K562 (cell line): Measurements from ENCODE around the gene ARHGAP22. TPM values are rescaled to one million over a fixed set of nuclear protein-coding genes. Genes with fewer than 3 reads are reported as not detected.

Experiments used
- ATAC-seq: fragments of 200-7000 bp; cut with Tn5 transposase; 3 replicates; pipeline ENCODE4 v1.9.1; 2020; ENCODE audit warnings: moderate library complexity
- BruUV-seq: library from RNA; stranded (reverse); fragments of 400-500 nt; replicated peaks from 2 replicates; lab custom pipeline; 2021; lab: Mats Ljungman, UMichigan
- CTCF ChIA-PET: fragments of 300-600 bp; formaldehyde crosslinking; extraction: SDS; loops from one replicate; lab custom pipeline; 2021; ENCODE audit warnings: low intra/inter-chr PET ratio; lab: Yijun Ruan, JAX
- POLR2A ChIA-PET: fragments of 300-600, 350-650 bp; sonication (Branson Sonifier 250); formaldehyde crosslinking; extraction: SDS; loops from one replicate; lab custom pipeline; 2021; ENCODE audit warnings: antibody characterized with exemption, inconsistent platforms; lab: Yijun Ruan, JAX
- DNase-seq, 4 experiments: peaks; one replicate each; pipeline versions ENCODE4 v3.0.0 to v3.0.0-alpha.2; 2011 to 2018; ENCODE audit warnings: low spot score in 3 of 4, mixed read lengths in 3 of 4; ENCODE audit errors: extremely low read depth in 1 of 4
- FAIRE-seq: peaks from 2 replicates; lab custom pipeline; 2011; peaks lifted over from hg19 to GRCh38; lab: Jason Lieb, UNC
- H2AFZ ChIP-seq: 2 replicates; pipeline ENCODE4 v1.6.0; 2011; ENCODE audit warnings: low read depth, low read length, control low read depth, inconsistent platforms
- H3K27ac ChIP-seq: fragments of 200-600 bp; 3 replicates; pipeline ENCODE4 v1.8.0; 2011; ENCODE audit warnings: low read depth, mild to moderate bottlenecking, control low read depth, inconsistent platforms, low read length, moderate library complexity, mixed read lengths; ENCODE audit errors: extremely low read depth
- H3K27me3 ChIP-seq, 2 experiments: fragments of 300-600 bp in 1 of 2; 2 replicates in 1 of 2; 3 replicates in 1 of 2; pipeline versions ENCODE4 v1.6.0 to v1.8.0; 2011; ENCODE audit warnings: inconsistent platforms in 2 of 2, low read length in 2 of 2, mild to moderate bottlenecking in 1 of 2, mixed read lengths in 1 of 2, moderate library complexity in 1 of 2; ENCODE audit not compliant: control insufficient read depth in 2 of 2, insufficient read depth in 2 of 2
- H3K36me3 ChIP-seq: fragments of 300-600 bp; 3 replicates; pipeline ENCODE4 v1.8.0; 2011; ENCODE audit warnings: mild to moderate bottlenecking, low read length, inconsistent platforms; ENCODE audit not compliant: control insufficient read depth, insufficient read depth
- H3K4me1 ChIP-seq, 2 experiments: fragments of 200-600 bp in 1 of 2; replicated peaks in 1 of 2; 2 replicates in 1 of 2; 3 replicates in 1 of 2; pipeline versions ENCODE4 v1.5.1 to v1.8.0; 2011; ENCODE audit warnings: inconsistent platforms in 2 of 2, low read length in 2 of 2, mild to moderate bottlenecking in 1 of 2, mixed read lengths in 1 of 2, moderate library complexity in 1 of 2; ENCODE audit not compliant: control insufficient read depth in 2 of 2, insufficient read depth in 2 of 2
- H3K4me2 ChIP-seq: 2 replicates; pipeline ENCODE4 v1.6.1; 2011; ENCODE audit warnings: low read length, control low read depth, inconsistent platforms, mixed read lengths; ENCODE audit not compliant: insufficient read depth
- H3K4me3 ChIP-seq: fragments of 200-600 bp; sonication (generic), shearing (Covaris generic); 2 replicates; pipeline ENCODE4 v1.5.1; 2016; ENCODE audit warnings: control low read depth, inconsistent platforms
- H3K79me2 ChIP-seq: fragments of 200-600 bp; 3 replicates; pipeline ENCODE4 v1.8.0; 2011; ENCODE audit warnings: low read length, inconsistent platforms; ENCODE audit not compliant: control insufficient read depth, insufficient read depth
- H3K9ac ChIP-seq, 2 experiments: 2 replicates each; pipeline versions ENCODE4 v1.6.0 to v1.6.1; 2011; ENCODE audit warnings: low read depth in 2 of 2, low read length in 2 of 2, control low read depth in 1 of 2, inconsistent platforms in 1 of 2, mild to moderate bottlenecking in 1 of 2, mixed read lengths in 1 of 2; ENCODE audit not compliant: insufficient read depth in 1 of 2
- H3K9me1 ChIP-seq: one replicate; pipeline ENCODE4 v1.6.0; 2011; ENCODE audit warnings: inconsistent platforms, mild to moderate bottlenecking, low read length, moderate library complexity; ENCODE audit not compliant: control insufficient read depth, insufficient read depth
- H3K9me3 ChIP-seq: replicated peaks from 2 replicates; pipeline ENCODE4 v1.5.1; 2011; ENCODE audit warnings: low read depth, low read length, inconsistent platforms; ENCODE audit not compliant: control insufficient read depth, insufficient read depth
- H4K20me1 ChIP-seq: replicated peaks from 2 replicates; pipeline ENCODE4 v1.6.1; 2011; ENCODE audit warnings: low read length, inconsistent platforms, mixed read lengths; ENCODE audit not compliant: control insufficient read depth, insufficient read depth
- CBX3 ChIP-seq, 2 experiments: IDR thresholded peaks; 1 replicate in 1 of 2; 2 replicates in 1 of 2; pipeline ENCODE4 v1.6.1; 2012; ENCODE audit warnings: inconsistent platforms in 2 of 2, low read length in 2 of 2, borderline replicate concordance in 1 of 2, control low read depth in 1 of 2
- CHCHD3 ChIP-seq: fragments of 250-450 bp; sonication (Bioruptor Pico); IDR thresholded peaks from 2 replicates; pipeline ENCODE4 v2.1.2; 2022; ENCODE audit warnings: mild to moderate bottlenecking
- HLTF ChIP-seq: fragments of 450-650 bp; IDR thresholded peaks from 2 replicates; pipeline ENCODE4 v1.6.1; 2016
- HNRNPL ChIP-seq: fragments of 200-400 bp; formaldehyde crosslinking; IDR thresholded peaks from 2 replicates; pipeline ENCODE4 v1.6.1; 2017; ENCODE audit warnings: low read depth, mild to moderate bottlenecking, low read length
- MCM7 ChIP-seq, 2 experiments: fragments of 450-650 bp; IDR thresholded peaks; 2 replicates each; pipeline ENCODE4 v1.6.1; 2016 to 2018
- NFXL1 ChIP-seq: fragments of 450-650 bp; formaldehyde crosslinking; IDR thresholded peaks from 2 replicates; pipeline ENCODE4 v1.4.0; 2021; ENCODE audit warnings: mild to moderate bottlenecking
- RBM25 ChIP-seq: fragments of 200-400 bp; formaldehyde crosslinking; IDR thresholded peaks from 2 replicates; pipeline ENCODE4 v1.6.1; 2018; ENCODE audit warnings: low read length, low read depth, moderate library complexity; ENCODE audit not compliant: severe bottlenecking
- SRSF9 ChIP-seq: fragments of 200-400 bp; formaldehyde crosslinking; IDR thresholded peaks from 2 replicates; pipeline ENCODE4 v1.6.1; 2017; ENCODE audit warnings: low read depth, low read length, borderline replicate concordance
- TAL1 ChIP-seq: fragments of 450-650 bp; IDR thresholded peaks from 2 replicates; pipeline ENCODE4 v1.6.1; 2016; ENCODE audit warnings: mild to moderate bottlenecking
- ZNF134 ChIP-seq: fragments of 250-450 bp; sonication (Bioruptor Pico); conservative IDR thresholded peaks from 2 replicates; pipeline ENCODE4 v1.4.0; 2020
- ZNF165 ChIP-seq: fragments of 250-450 bp; sonication (Bioruptor Pico); IDR thresholded peaks from 2 replicates; pipeline ENCODE4 v1.4.0; 2020; ENCODE audit warnings: borderline replicate concordance
- WGBS: fragments of 100-300 bp; shearing (Covaris generic); methylation state at CpG from one replicate; pipeline ENCODE4 v1.1.6; 2016; ENCODE audit warnings: low coverage, mixed read lengths; ENCODE audit not compliant: insufficient coverage; ENCODE audit errors: missing lambda C conversion rate; 5-methylcytosine and 5-hydroxymethylcytosine counted together
- in situ Hi-C: fragments of 300-500 bp; cut with MboI; formaldehyde crosslinking; loops from 4 replicates; pipeline ENCODE4 v1.15.0; 2018; ENCODE audit warnings: inconsistent platforms, mixed read lengths
- intact Hi-C: fragments of 100-400 bp; cut with micrococcal nuclease; formaldehyde crosslinking; loops from 2 replicates; pipeline ENCODE4 v1.14.2; 2022
- polyA plus RNA-seq, 8 experiments: library from polyadenylated mRNA; depleted of rRNA in 4 of 8; stranded (reverse) in 5 of 8; unstranded in 3 of 8; fragments of >200 nt; fragmentation: Nextera tagmentation in 2 of 8; fragmentation: Illumina TruSeq in 1 of 8; extraction: Ambion mirVana in 2 of 8; extraction: Trizol in 1 of 8; gene quantifications; 2 replicates each; pipeline versions ENCODE4 v1.2.1 to v1.2.3, GENCODE V29; 2011 to 2014; ENCODE audit warnings: inconsistent platforms in 1 of 8, missing spikeins in 1 of 8
- total RNA-seq, 7 experiments: library from RNA; depleted of rRNA in 6 of 7; stranded (reverse); fragments of >200 nt in 6 of 7; fragmentation: Illumina TruSeq in 2 of 7; extraction: Trizol in 2 of 7; gene quantifications; 2 replicates each; pipeline versions ENCODE4 v1.2.1 to v1.2.3, GENCODE V29; 2011 to 2021; ENCODE audit warnings: low replicate concordance in 1 of 7
- TF ChIP-seq, protein P1 (sequence below): fragments of 250-450 bp; sonication (Bioruptor Pico); IDR thresholded peaks from 2 replicates; pipeline ENCODE4 v1.4.0; 2020; ENCODE audit warnings: mild to moderate bottlenecking, moderate library complexity
- TF ChIP-seq, protein P2 (sequence below): sonication (generic); formaldehyde crosslinking; IDR thresholded peaks from 2 replicates; pipeline ENCODE4 v1.8.1; 2023; ENCODE audit warnings: mild to moderate bottlenecking, missing genetic modification reagents
- TF ChIP-seq, protein P3 (sequence below): fragments of 450-650 bp; formaldehyde crosslinking; IDR thresholded peaks from 2 replicates; pipeline ENCODE4 v1.4.0; 2020; ENCODE audit warnings: mild to moderate bottlenecking, moderate library complexity

The ARHGAP22 gene
- total and polyA plus RNA-seq, 9 of the 15 experiments (the other 6 are each of a cell fraction or from before 2014, with no cell fraction given), result 1.3 to 28.1 (median 12.7) TPM

DNA sequence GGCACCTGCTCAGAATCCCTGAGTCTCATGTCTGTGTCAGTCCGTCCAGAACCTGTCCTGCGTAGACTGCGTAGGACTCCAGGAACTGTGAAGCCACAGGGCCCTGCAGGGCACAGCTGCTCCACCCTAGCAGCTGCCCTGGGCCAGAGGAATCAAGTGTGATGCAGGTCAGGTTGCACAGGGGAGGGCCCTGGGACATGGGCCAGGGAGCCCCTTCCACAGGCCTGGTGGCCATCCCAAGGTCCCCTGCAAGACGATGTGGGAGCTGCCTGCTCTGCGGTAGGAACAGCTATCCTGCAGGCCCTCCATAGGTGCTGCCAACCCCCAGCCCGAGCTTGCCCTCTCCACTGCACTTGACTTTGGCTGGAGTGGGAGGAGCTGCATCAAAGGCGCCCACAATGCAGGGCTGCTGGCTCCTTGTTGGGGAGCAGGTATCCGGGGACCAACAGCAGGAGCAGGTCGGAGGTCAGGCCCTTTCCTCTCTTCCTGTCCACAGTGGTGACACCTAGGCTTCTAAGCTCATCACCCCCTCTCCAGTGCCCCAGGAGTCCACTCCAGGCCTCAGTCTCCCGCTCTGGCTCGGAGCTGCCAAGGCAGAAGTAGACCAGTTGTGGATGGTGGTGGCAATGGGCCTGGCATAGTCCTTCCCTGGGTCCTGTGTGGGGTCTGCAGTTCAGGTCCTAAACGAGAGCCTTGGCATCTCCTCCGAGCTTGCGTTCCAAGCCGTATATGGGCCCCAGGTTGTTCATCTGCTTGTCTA lies 149.3 kb downstream of the ARHGAP22 start (continued):
- TF ChIP-seq, protein P1, sequence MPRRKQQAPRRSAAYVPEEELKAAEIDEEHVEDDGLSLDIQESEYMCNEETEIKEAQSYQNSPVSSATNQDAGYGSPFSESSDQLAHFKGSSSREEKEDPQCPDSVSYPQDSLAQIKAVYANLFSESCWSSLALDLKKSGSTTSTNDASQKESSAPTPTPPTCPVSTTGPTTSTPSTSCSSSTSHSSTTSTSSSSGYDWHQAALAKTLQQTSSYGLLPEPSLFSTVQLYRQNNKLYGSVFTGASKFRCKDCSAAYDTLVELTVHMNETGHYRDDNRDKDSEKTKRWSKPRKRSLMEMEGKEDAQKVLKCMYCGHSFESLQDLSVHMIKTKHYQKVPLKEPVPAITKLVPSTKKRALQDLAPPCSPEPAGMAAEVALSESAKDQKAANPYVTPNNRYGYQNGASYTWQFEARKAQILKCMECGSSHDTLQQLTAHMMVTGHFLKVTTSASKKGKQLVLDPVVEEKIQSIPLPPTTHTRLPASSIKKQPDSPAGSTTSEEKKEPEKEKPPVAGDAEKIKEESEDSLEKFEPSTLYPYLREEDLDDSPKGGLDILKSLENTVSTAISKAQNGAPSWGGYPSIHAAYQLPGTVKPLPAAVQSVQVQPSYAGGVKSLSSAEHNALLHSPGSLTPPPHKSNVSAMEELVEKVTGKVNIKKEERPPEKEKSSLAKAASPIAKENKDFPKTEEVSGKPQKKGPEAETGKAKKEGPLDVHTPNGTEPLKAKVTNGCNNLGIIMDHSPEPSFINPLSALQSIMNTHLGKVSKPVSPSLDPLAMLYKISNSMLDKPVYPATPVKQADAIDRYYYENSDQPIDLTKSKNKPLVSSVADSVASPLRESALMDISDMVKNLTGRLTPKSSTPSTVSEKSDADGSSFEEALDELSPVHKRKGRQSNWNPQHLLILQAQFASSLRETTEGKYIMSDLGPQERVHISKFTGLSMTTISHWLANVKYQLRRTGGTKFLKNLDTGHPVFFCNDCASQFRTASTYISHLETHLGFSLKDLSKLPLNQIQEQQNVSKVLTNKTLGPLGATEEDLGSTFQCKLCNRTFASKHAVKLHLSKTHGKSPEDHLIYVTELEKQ, result no peak
- TF ChIP-seq, protein P2, sequence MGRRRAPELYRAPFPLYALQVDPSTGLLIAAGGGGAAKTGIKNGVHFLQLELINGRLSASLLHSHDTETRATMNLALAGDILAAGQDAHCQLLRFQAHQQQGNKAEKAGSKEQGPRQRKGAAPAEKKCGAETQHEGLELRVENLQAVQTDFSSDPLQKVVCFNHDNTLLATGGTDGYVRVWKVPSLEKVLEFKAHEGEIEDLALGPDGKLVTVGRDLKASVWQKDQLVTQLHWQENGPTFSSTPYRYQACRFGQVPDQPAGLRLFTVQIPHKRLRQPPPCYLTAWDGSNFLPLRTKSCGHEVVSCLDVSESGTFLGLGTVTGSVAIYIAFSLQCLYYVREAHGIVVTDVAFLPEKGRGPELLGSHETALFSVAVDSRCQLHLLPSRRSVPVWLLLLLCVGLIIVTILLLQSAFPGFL, result no peak
- TF ChIP-seq HLTF, result no peak

DNA sequence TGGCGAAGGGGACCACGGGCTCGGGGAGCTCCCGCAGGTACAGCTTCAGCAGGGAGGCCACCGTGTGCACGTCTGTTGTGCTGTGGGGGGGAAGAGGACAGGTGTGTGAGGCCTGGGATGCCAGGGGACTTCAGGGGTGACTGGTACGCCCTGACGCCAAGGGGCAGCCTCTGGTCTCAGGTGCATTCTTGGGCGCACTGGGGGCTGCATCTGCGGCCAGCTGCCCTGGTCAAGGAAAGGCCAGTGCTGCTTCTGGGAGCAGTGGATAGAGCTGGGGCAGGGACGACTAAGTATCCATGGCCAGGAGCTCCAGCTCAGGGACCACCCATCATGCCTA lies 149.8 kb downstream of the ARHGAP22 start:
- CTCF ChIA-PET, result no interaction called here
- DNase-seq, result no peak
- Histone ChIP-seq H3K4me1 (peaks cover 42 to 75% of the 10 kb centered on the region in 2 experiments), H3K4me2 (no peak overlapping the region), H3K9ac (peak overlapping the region in 1 of 2 experiments; percentile 82; a peak in 2 of 4 replicates), H4K20me1 (no peaks in the 10 kb centered on the region), H3K36me3 (peaks cover 61% of the 10 kb centered on the region; the same call in 2 of the 3 replicates), H3K79me2 (peaks cover 14% of the 10 kb centered on the region; the same call in 2 of the 3 replicates), H2AFZ (no peak overlapping the region), H3K9me3 (no peaks in the 10 kb centered on the region), H3K9me1 (no peaks in the 10 kb centered on the region), H3K27ac (no peak overlapping the region), H3K4me3 (no peak overlapping the region), H3K27me3 (no peaks in the 10 kb centered on the region)
- in situ Hi-C loops (no loop called here), intact Hi-C loops (no loop called here)
- 90% methylated on average over 11 of the region's 11 CpGs for WGBS
- TF ChIP-seq, protein P3, sequence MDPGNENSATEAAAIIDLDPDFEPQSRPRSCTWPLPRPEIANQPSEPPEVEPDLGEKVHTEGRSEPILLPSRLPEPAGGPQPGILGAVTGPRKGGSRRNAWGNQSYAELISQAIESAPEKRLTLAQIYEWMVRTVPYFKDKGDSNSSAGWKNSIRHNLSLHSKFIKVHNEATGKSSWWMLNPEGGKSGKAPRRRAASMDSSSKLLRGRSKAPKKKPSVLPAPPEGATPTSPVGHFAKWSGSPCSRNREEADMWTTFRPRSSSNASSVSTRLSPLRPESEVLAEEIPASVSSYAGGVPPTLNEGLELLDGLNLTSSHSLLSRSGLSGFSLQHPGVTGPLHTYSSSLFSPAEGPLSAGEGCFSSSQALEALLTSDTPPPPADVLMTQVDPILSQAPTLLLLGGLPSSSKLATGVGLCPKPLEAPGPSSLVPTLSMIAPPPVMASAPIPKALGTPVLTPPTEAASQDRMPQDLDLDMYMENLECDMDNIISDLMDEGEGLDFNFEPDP (CRISPR knock-in tag), result no peak
- TF ChIP-seq CBX3 (IDR thresholded peaks at IDR 0.05; ENCODE audit: borderline replicate concordance in 1 of 2, low read length in 2 of 2), result no peak
- TF ChIP-seq MCM7 (IDR thresholded peaks at IDR 0.05), result no peak
- TF ChIP-seq SRSF9, result no peak
- TF ChIP-seq HNRNPL, result no peak
- no peak for TF ChIP-seq ZNF165 (CRISPR knock-in tag)
- no peak for TF ChIP-seq ZNF134 (CRISPR knock-in tag)
- no peak for TF ChIP-seq RBM25
- TF ChIP-seq CHCHD3, result no peak
- TF ChIP-seq NFXL1, result no peak
- no peak for TF ChIP-seq TAL1
- BruUV-seq, result no TSS peak
- ATAC-seq, result no peak
- POLR2A ChIA-PET, result interaction anchor here (0.6 to 3.0 kb wide), 7 partner anchors 9 to 168 kb away, joined by 3 to 17 read pairs (median 3); no protein-coding TSS in a partner anchor
- FAIRE-seq, result no peak
